GM23338 (cell line): Measurements from ENCODE around the gene SPHK1. TPM values are rescaled to one million over a fixed set of nuclear protein-coding genes. Genes with fewer than 3 reads are reported as not detected.

Source experiments
- ATAC-seq: fragments of 200-7000 bp; cut with Tn5 transposase; 3 replicates; pipeline ENCODE4 v1.9.1; 2020
- DNase-seq: peaks from one replicate; pipeline ENCODE4 v3.0.0-alpha.2; 2015; ENCODE audit warnings: low spot score
- H2AFZ ChIP-seq: fragments of 200-600 bp; sonication (generic); 2 replicates; pipeline ENCODE4 v1.8.0; 2016; ENCODE audit warnings: antibody characterized with exemption, mild to moderate bottlenecking, moderate library complexity
- H3F3A ChIP-seq: fragments of 200-600 bp; sonication (generic); replicated peaks from 2 replicates; pipeline ENCODE4 v1.8.0; 2017; ENCODE audit warnings: antibody characterized with exemption, mixed run types, low read depth
- H3K27ac ChIP-seq: fragments of 200-600 bp; sonication (generic); 2 replicates; pipeline ENCODE4 v1.6.1; 2016; ENCODE audit warnings: low read depth
- H3K27me3 ChIP-seq: fragments of 200-600 bp; sonication (generic); 2 replicates; pipeline ENCODE4 v1.8.0; 2016; ENCODE audit warnings: mild to moderate bottlenecking, mixed run types, moderate library complexity; ENCODE audit not compliant: insufficient read depth
- H3K36me3 ChIP-seq: fragments of 200-600 bp; sonication (generic); 2 replicates; pipeline ENCODE4 v1.8.0; 2016; ENCODE audit warnings: mild to moderate bottlenecking; ENCODE audit not compliant: insufficient read depth
- H3K4me1 ChIP-seq: fragments of 200-600 bp; sonication (generic); 2 replicates; pipeline ENCODE4 v1.8.0; 2016; ENCODE audit warnings: mild to moderate bottlenecking, moderate library complexity; ENCODE audit not compliant: insufficient read depth
- H3K4me2 ChIP-seq: fragments of 200-600 bp; sonication (generic); 2 replicates; pipeline ENCODE4 v1.7.1; 2017; ENCODE audit warnings: mixed run types
- H3K4me3 ChIP-seq: fragments of 200-600 bp; sonication (generic); 2 replicates; pipeline ENCODE4 v1.6.1; 2016; ENCODE audit warnings: mixed run types
- H3K79me2 ChIP-seq: fragments of 200-600 bp; sonication (generic); replicated peaks from 2 replicates; pipeline ENCODE4 v1.8.0; 2017; ENCODE audit warnings: mild to moderate bottlenecking; ENCODE audit not compliant: insufficient read depth
- H3K9me2 ChIP-seq: fragments of 200-600 bp; sonication (generic); 2 replicates; pipeline ENCODE4 v1.8.0; 2017; ENCODE audit not compliant: insufficient read depth
- H4K20me1 ChIP-seq: fragments of 200-600 bp; sonication (generic); replicated peaks from 2 replicates; pipeline ENCODE4 v1.8.0; 2017; ENCODE audit warnings: mild to moderate bottlenecking; ENCODE audit not compliant: insufficient read depth
- H3K27ac Mint-ChIP-seq: 2 replicates; pipeline ENCODE4 v1.8.0; 2020; ENCODE audit warnings: inconsistent platforms, mild to moderate bottlenecking, moderate library complexity, mixed read lengths
- H3K27me3 Mint-ChIP-seq: 3 replicates; pipeline ENCODE4 v1.8.0; 2022; ENCODE audit warnings: low read depth, mild to moderate bottlenecking, moderate library complexity, mixed read lengths, inconsistent platforms; ENCODE audit not compliant: insufficient read depth, poor library complexity
- H3K36me3 Mint-ChIP-seq: 3 replicates; pipeline ENCODE4 v1.8.0; 2021; ENCODE audit warnings: low read depth, mild to moderate bottlenecking, inconsistent platforms, moderate library complexity, mixed read lengths
- H3K4me1 Mint-ChIP-seq: 3 replicates; pipeline ENCODE4 v1.8.0; 2020; ENCODE audit warnings: mild to moderate bottlenecking, inconsistent platforms, mixed read lengths
- H3K4me3 Mint-ChIP-seq: 3 replicates; pipeline ENCODE4 v1.8.0; 2021; ENCODE audit warnings: moderate library complexity, mild to moderate bottlenecking, inconsistent platforms, mixed read lengths
- H3K9me3 Mint-ChIP-seq: 3 replicates; pipeline ENCODE4 v1.8.0; 2020; ENCODE audit warnings: moderate library complexity, mild to moderate bottlenecking, inconsistent platforms, mixed read lengths
- ETS1 ChIP-seq: IDR thresholded peaks from 2 replicates; pipeline ENCODE4 v1.6.1; 2016; ENCODE audit warnings: antibody characterized with exemption
- JUNB ChIP-seq: IDR thresholded peaks from one replicate; pipeline ENCODE4 v1.6.1; 2016; ENCODE audit warnings: antibody characterized with exemption; ENCODE audit not compliant: unreplicated experiment
- ZNF114 ChIP-seq: fragments of 250-450 bp; sonication (Bioruptor Pico); IDR thresholded peaks from 2 replicates; pipeline ENCODE4 v1.5.0; 2020; ENCODE audit warnings: mild to moderate bottlenecking, moderate library complexity
- ZNF331 ChIP-seq: fragments of 250-450 bp; sonication (Bioruptor Pico); IDR thresholded peaks from 2 replicates; pipeline ENCODE4 v1.5.0; 2020; ENCODE audit warnings: low read depth, mild to moderate bottlenecking, moderate library complexity
- ZNF462 ChIP-seq: fragments of 250-450 bp; sonication (Bioruptor Pico); IDR thresholded peaks from 2 replicates; pipeline ENCODE4 v1.5.0; 2020; ENCODE audit warnings: mild to moderate bottlenecking, moderate library complexity
- polyA plus RNA-seq: library from polyadenylated mRNA; unstranded; fragments of >200 nt; fragmentation: Nextera tagmentation; extraction: Ambion mirVana; gene quantifications from 2 replicates; pipeline ENCODE4 v1.2.1, GENCODE V29; 2016
- total RNA-seq: library from RNA; depleted of rRNA; stranded (reverse); fragments of >200 nt; shearing (Covaris generic); gene quantifications from 2 replicates; pipeline ENCODE4 v1.2.3, GENCODE V29; 2014

Gene SPHK1
- total and polyA plus RNA-seq, 2 experiments from 2014 or later, result 1.3 to 3.2 TPM

GRCh38 chr17:76379275-76379641 lies 5.2 kb upstream of the SPHK1 start:
- Mint-ChIP-seq H3K27ac (no peak overlapping the region), H3K27me3 (peaks cover 30% of the 10 kb centered on the region), H3K9me3 (no peaks in the 10 kb centered on the region; the same call in 1 of the 3 replicates), H3K36me3 (no peaks in the 10 kb centered on the region), H3K4me3 (no peak overlapping the region), H3K4me1 (peaks cover 11% of the 10 kb centered on the region; the same call in 1 of the 3 replicates)
- H3K27ac ChIP-seq, result no peak overlapping the region
- no peaks in the 10 kb centered on the region for H3K9me2 ChIP-seq
- no peak for TF ChIP-seq ZNF114
- H3K36me3 ChIP-seq, result no peaks in the 10 kb centered on the region
- no peaks in the 10 kb centered on the region for H3K79me2 ChIP-seq
- no peak overlapping the region for H2AFZ ChIP-seq
- peaks cover 8% of the 10 kb centered on the region for H3K4me1 ChIP-seq
- H3K4me3 ChIP-seq, result no peak overlapping the region
- peaks cover 38% of the 10 kb centered on the region for H3K27me3 ChIP-seq
- H3F3A ChIP-seq, result no peaks in the 10 kb centered on the region
- H3K4me2 ChIP-seq, result no peak overlapping the region
- ATAC-seq (no peak), DNase-seq (no peak)
- H4K20me1 ChIP-seq, result no peaks in the 10 kb centered on the region

GRCh38 chr17:76379646-76380376 lies 4.6 kb upstream of the SPHK1 start:
- Histone ChIP-seq H3K27me3 (peaks cover 43% of the 10 kb centered on the region), H3K27ac (no peak overlapping the region), H3K4me3 (no peak overlapping the region), H3K36me3 (no peaks in the 10 kb centered on the region), H2AFZ (no peak overlapping the region), H3F3A (no peaks in the 10 kb centered on the region; the same call in 1 of the 2 replicates), H3K4me1 (peaks cover 8% of the 10 kb centered on the region), H3K79me2 (no peaks in the 10 kb centered on the region), H3K4me2 (no peak overlapping the region), H4K20me1 (no peaks in the 10 kb centered on the region), H3K9me2 (no peaks in the 10 kb centered on the region)
- ATAC-seq (no peak), DNase-seq (no peak)
- no peaks in the 10 kb centered on the region for H3K36me3 Mint-ChIP-seq
- H3K27me3 Mint-ChIP-seq, result peaks cover 30% of the 10 kb centered on the region
- H3K4me3 Mint-ChIP-seq, result no peak overlapping the region
- peaks cover 11% of the 10 kb centered on the region; the same call in 1 of the 3 replicates for H3K4me1 Mint-ChIP-seq
- no peaks in the 10 kb centered on the region; the same call in 1 of the 3 replicates for H3K9me3 Mint-ChIP-seq
- H3K27ac Mint-ChIP-seq, result no peak overlapping the region
- no peak for TF ChIP-seq ZNF331 (CRISPR knock-in tag)
- no peak for TF ChIP-seq JUNB
- TF ChIP-seq ETS1, result no peak
- no peak for TF ChIP-seq ZNF462 (CRISPR knock-in tag)
